ENCODE data around the gene KIF5C. TPM values are rescaled to one million over a fixed set of nuclear protein-coding genes. Genes with fewer than 3 reads are reported as not detected.

The KIF5C gene
- total RNA-seq, 1 donor from 2014 or later: not detected

DNA sequence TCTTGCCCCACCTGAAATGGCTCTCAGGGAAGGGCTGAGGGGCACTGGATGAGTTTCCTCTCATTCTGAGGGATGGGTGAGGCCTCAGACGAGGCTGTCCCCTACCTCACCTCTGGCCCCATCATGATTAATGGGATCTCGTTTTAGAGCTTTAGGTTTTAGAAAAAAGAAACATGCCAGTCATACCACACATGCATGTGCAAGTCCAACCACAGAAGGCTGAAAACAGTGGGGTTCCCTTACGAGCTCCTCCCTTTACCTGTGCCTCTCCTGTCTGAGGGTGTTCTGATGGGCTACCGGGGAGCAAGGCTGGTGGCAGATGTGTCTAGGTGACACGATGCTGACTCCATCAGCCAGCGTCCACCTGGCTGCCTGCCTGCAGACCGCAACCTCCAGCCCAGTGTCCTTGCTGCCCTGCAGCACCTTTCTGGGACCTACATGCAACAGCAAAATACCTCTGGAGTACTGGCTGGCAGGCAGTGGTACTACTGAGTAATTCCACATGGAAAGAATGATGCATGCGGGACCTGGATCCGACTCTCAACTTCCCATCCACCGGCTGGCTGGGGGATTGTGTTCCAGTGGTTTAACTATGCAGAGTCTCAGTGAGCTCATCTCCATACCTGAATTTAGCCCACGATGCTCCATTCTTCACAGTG is 154.4 kb downstream of the KIF5C start:
- TF ChIP-seq, protein P1, sequence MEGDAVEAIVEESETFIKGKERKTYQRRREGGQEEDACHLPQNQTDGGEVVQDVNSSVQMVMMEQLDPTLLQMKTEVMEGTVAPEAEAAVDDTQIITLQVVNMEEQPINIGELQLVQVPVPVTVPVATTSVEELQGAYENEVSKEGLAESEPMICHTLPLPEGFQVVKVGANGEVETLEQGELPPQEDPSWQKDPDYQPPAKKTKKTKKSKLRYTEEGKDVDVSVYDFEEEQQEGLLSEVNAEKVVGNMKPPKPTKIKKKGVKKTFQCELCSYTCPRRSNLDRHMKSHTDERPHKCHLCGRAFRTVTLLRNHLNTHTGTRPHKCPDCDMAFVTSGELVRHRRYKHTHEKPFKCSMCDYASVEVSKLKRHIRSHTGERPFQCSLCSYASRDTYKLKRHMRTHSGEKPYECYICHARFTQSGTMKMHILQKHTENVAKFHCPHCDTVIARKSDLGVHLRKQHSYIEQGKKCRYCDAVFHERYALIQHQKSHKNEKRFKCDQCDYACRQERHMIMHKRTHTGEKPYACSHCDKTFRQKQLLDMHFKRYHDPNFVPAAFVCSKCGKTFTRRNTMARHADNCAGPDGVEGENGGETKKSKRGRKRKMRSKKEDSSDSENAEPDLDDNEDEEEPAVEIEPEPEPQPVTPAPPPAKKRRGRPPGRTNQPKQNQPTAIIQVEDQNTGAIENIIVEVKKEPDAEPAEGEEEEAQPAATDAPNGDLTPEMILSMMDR (IDR thresholded peaks at IDR 0.05; ENCODE audit: insufficient read depth, low read length, severe bottlenecking): no peak
- Histone ChIP-seq H3K27me3 (ENCODE audit: control insufficient read depth, insufficient read depth, low read length) (no peaks in the 10 kb centered on the region), H3K36me3 (ENCODE audit: control insufficient read depth, insufficient read depth, low read length) (no peaks in the 10 kb centered on the region), H3K4me3 (ENCODE audit: low read depth, low read length) (no peak overlapping the region)
- no peak for FAIRE-seq
- DNase-seq (ENCODE audit: low read depth): peak; percentile 60

GRCh38 chr2:149031396-149031795 is 156.4 kb downstream of the KIF5C start:
- TF ChIP-seq, protein P1 (IDR thresholded peaks at IDR 0.05; ENCODE audit: insufficient read depth, low read length, severe bottlenecking): no peak
- DNase-seq (ENCODE audit: low read depth) (no peak), FAIRE-seq (no peak)
- Histone ChIP-seq H3K4me3 (ENCODE audit: low read depth, low read length) (no peak overlapping the region), H3K27me3 (ENCODE audit: control insufficient read depth, insufficient read depth, low read length) (no peaks in the 10 kb centered on the region), H3K36me3 (ENCODE audit: control insufficient read depth, insufficient read depth, low read length) (no peaks in the 10 kb centered on the region)

- TF ChIP-seq, protein P1 (IDR thresholded peaks at IDR 0.05; ENCODE audit: insufficient read depth, low read length, severe bottlenecking): no peak
- H3K36me3 ChIP-seq (ENCODE audit: control insufficient read depth, insufficient read depth, low read length): no peaks in the 10 kb centered on the region
- no peaks in the 10 kb centered on the region for H3K27me3 ChIP-seq (ENCODE audit: control insufficient read depth, insufficient read depth, low read length)
- FAIRE-seq (no peak), DNase-seq (ENCODE audit: low read depth) (peak; percentile 63)
- no peak overlapping the region for H3K4me3 ChIP-seq (ENCODE audit: low read depth, low read length)
Measured at GRCh38 chr2:149033716-149034115, 158.7 kb downstream of the KIF5C start.

- Histone ChIP-seq H3K36me3 (ENCODE audit: control insufficient read depth, insufficient read depth, low read length) (no peaks in the 10 kb centered on the region), H3K27me3 (ENCODE audit: control insufficient read depth, insufficient read depth, low read length) (no peaks in the 10 kb centered on the region), H3K4me3 (ENCODE audit: low read depth, low read length) (no peak overlapping the region)
- DNase-seq (ENCODE audit: low read depth) (no peak), FAIRE-seq (no peak)
- TF ChIP-seq, protein P1 (IDR thresholded peaks at IDR 0.05; ENCODE audit: insufficient read depth, low read length, severe bottlenecking): no peak
Measured at GRCh38 chr2:149034406-149034805, 159.4 kb downstream of the KIF5C start.

DNA sequence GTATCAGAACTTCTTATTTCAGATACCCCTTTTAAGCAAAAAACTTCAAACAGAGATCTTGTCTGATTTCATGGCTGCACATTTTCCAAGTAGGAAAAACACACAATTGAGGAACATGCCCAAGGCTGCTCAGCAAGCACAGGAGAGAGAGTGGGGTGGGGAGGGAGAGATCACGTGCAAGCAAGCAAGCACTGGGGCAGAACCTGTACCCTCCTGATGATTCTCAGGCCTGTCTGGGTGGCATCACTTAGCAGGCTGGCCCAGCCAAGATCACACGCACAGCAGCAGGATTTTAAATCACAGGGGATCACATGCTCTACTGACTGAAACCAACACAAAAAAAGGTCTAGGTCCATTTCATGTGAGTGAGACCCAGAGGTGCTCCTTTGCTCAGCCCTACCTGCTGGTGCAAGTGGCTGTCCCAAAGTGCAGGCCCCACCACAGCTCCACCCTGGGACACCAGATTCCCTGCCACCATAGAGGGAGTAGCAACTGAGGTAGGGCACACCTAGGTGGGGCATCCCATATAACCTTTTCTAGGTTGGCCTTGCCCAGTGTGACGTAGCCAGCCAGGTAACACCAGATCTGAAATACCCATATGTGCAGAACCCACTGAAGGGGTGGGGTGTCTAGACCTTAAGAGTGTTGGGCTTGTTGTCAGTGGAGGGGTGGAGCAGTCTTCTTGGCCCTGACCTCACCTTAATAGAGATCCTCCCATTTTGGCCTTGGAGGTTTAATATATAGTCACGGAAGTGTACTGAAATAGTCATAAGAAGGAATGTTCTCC is 161.7 kb downstream of the KIF5C start:
- Histone ChIP-seq H3K27me3 (ENCODE audit: control insufficient read depth, insufficient read depth, low read length) (no peaks in the 10 kb centered on the region), H3K4me3 (ENCODE audit: low read depth, low read length) (no peak overlapping the region), H3K36me3 (ENCODE audit: control insufficient read depth, insufficient read depth, low read length) (no peaks in the 10 kb centered on the region)
- DNase-seq (ENCODE audit: low read depth): no peak
- FAIRE-seq: no peak
- TF ChIP-seq, protein P1 (IDR thresholded peaks at IDR 0.05; ENCODE audit: insufficient read depth, low read length, severe bottlenecking): no peak
